Activated T-helper 2 cell treated with anti-CD3 and anti-CD28 coated beads, Interferon-gamma antibody, Interleukin-2, Interleukin-4, amounts not matched to agents 10 μg/mL and 5 μg/mL and 100 μg/mL, durations not matched to agents 14 hours and 24 hours and 36 hours (primary cell): ENCODE measurements around the gene SRRM5. TPM values are rescaled to one million over a fixed set of nuclear protein-coding genes. Genes with fewer than 3 reads are reported as not detected.

Experiments
- DNase-seq: peaks from one replicate; pipeline ENCODE4 v3.0.0; 2021; ENCODE audit warnings: low spot score
- H3K27ac Mint-ChIP-seq: one replicate; pipeline ENCODE4 v1.8.0; 2021; ENCODE audit warnings: mixed read lengths
- H3K27me3 Mint-ChIP-seq: one replicate; pipeline ENCODE4 v1.8.0; 2021; ENCODE audit warnings: low read depth, mixed read lengths
- H3K36me3 Mint-ChIP-seq: one replicate; pipeline ENCODE4 v1.8.0; 2021; ENCODE audit warnings: low read depth, mixed read lengths
- H3K4me1 Mint-ChIP-seq: one replicate; pipeline ENCODE4 v1.8.0; 2021; ENCODE audit warnings: low read depth, mixed read lengths
- H3K4me3 Mint-ChIP-seq: one replicate; pipeline ENCODE4 v1.8.0; 2021; ENCODE audit warnings: low read depth, mild to moderate bottlenecking, moderate library complexity, mixed read lengths
- H3K9me3 Mint-ChIP-seq: one replicate; pipeline ENCODE4 v1.8.0; 2021; ENCODE audit warnings: mixed read lengths
- intact Hi-C: fragments of 100-400 bp; cut with micrococcal nuclease; formaldehyde crosslinking; loops from one replicate; pipeline ENCODE4 v1.15.1; 2023
- total RNA-seq: library from RNA; stranded (reverse); gene quantifications from 2 replicates; pipeline ENCODE4 v1.2.3, GENCODE V29; 2022

Gene SRRM5, protein sequence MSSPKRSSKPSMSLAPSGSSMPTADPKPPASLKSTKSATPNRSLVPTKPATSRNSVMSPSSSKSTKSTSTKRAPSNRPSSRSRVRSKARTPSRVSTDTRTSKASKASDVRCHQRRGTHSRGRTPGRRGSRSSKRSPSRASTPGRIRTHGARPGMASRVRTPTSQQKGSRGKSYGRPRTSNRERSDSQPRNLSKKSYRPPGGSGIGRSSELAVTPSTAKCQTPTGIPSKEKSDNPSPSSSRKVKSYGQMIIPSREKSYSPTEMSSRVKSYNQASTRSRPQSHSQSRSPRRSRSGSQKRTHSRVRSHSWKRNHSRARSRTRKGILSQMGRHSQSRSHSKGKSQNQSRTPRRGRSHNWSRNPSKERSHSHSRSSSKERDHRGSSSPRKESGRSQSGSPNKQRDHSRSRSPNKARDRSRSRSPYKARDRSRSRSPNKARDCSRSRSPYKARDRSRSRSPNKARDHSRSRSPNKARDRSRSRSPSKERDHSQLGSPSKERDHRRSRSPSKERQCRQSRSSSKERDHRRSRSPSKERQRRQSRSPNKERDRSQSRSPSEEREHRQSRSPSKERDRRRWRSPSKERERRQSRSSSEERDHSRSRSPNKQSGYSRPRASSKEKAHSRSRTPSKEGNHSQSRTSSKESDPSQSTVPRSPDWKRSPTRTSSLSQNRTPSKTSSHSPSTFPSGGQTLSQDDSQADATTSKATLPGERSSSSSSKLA
- total RNA-seq: 0.32 and 0.46 TPM in 2 replicates

DNA sequence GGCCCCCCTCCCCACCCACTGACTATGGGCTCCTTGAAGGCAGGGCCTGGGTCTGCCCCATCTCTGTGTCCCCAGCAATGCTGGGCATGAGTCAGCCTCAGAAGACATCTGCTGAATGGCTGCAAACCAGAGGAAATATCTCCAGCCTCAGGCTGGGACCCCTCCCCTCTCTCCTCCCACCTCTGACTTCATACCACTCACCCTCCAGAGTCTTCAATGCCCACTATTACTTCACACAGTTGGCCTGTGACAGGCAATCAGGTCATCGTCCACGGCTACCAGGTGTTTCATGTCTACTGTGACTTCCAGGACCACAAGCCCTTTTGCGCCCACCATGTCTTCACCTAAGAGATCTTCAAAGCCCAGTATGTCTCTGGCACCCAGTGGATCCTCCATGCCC is at the start of gene SRRM5:
Gene SRRM5 (plus strand): TSS at position 301 of the 400 bp plus-strand sequence. CDS start 34 bp downstream, at position 335.
- H3K36me3 Mint-ChIP-seq: no peaks in the 10 kb centered on the region
- no peaks in the 10 kb centered on the region for H3K9me3 Mint-ChIP-seq
- no peak within 1 kb of the TSS for H3K27ac Mint-ChIP-seq
- peaks cover 1% of the 10 kb centered on the region for H3K4me1 Mint-ChIP-seq
- no peak within 1 kb of the TSS for H3K4me3 Mint-ChIP-seq
- intact Hi-C loops: no loop called here
- DNase-seq: no peak
- H3K27me3 Mint-ChIP-seq: no peaks in the 10 kb centered on the region

DNA sequence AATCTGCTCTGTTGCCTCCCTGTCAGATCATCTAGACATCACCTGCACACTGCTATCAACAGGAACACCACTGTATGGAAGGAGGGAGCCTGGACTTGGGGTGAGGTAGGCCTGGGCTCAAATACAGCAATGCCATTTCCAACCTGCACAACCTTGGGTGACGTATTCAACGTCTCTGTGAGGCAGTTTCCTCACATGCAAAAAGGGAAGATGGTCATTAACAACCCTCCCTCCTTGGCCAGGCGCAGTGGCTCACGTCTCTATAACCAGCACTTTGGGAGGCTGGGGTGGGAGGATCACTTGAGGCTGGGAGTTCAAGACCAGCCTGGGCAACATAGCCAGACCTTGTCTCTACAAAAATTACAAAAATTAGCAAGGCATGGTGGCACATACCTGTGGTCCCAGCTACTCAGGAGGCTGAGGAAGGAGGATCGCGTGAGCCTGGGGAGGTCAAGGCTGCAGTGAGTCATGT is 49.6 kb upstream of the SRRM5 start:
- H3K9me3 Mint-ChIP-seq: no peaks in the 10 kb centered on the region
- H3K27ac Mint-ChIP-seq: peak overlapping the region; percentile 66
- peaks cover 32% of the 10 kb centered on the region for H3K4me1 Mint-ChIP-seq
- no peaks in the 10 kb centered on the region for H3K27me3 Mint-ChIP-seq
- H3K4me3 Mint-ChIP-seq: peak overlapping the region; percentile 0
- intact Hi-C loops: no loop called here
- peaks cover 39% of the 10 kb centered on the region for H3K36me3 Mint-ChIP-seq
- no peak for DNase-seq

DNA sequence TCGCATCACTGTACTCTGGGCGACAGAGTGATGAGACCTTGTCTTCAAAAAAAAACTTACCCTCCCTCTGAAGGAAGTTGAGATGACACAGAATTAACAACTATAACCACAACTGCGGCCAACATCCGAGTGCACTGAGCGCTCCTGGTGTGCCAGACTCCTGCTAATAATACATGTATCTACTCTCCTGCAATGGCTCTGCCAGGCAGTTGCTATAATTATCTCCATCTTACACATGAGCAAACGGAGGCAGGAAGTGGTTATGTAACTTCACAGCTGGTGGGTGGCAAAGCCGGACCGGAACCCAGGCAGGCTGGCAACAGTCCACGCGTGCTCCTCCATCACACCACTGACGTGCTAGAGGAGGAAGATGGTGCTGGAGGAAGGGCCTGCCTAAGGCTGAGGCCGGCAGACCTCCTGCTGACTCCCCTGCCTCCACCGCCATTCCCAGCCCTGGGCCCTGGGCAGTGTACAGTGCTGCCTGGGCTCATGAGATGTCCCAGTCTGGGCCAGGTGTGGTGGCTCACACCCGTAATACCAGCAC is 49.1 kb upstream of the SRRM5 start:
- peak overlapping the region; percentile 66 for H3K27ac Mint-ChIP-seq
- intact Hi-C loops: no loop called here

DNA sequence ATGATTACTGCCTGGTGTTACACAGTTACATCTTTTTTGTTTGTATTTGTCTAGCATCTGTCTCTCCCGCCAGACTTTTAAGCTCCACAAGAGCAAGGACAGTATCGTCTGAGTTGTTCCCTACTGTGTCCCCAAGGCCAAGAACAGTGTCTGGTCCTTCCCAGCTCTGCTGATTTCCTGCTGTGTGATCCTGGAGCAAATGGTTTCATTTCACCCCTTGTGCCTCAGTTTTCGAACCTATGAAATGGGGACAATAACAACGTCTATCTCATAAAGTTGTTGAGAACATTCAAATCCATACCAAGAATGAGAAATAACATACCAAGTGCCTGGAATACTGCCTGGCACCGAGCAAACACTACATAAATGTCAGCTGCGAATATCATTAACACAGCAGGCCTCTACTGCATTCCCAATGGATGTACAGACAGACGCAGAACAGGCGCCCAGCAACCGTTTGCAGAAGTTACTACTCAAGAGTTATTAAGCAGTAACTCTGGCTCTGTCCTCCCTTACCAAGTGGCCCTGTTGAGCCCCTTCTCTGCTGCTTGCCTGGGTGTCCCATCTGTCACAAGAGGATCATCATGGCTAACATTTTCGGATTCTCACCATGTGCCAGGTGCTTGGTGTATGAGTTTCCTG is 48.0 kb upstream of the SRRM5 start:
- no peak overlapping the region for H3K4me3 Mint-ChIP-seq
- no peak for DNase-seq
- H3K9me3 Mint-ChIP-seq: no peaks in the 10 kb centered on the region
- H3K27me3 Mint-ChIP-seq: no peaks in the 10 kb centered on the region
- peaks cover 33% of the 10 kb centered on the region for H3K36me3 Mint-ChIP-seq
- intact Hi-C loops: no loop called here
- peak overlapping the region; percentile 66 for H3K27ac Mint-ChIP-seq
- peaks cover 32% of the 10 kb centered on the region for H3K4me1 Mint-ChIP-seq

More for the DNA sequence above, 49.1 kb upstream of the SRRM5 start:
- H3K4me1 Mint-ChIP-seq: peaks cover 32% of the 10 kb centered on the region
- no peaks in the 10 kb centered on the region for H3K27me3 Mint-ChIP-seq
- H3K9me3 Mint-ChIP-seq: no peaks in the 10 kb centered on the region
- H3K4me3 Mint-ChIP-seq: no peak overlapping the region
- DNase-seq: peak; percentile 62
- peaks cover 34% of the 10 kb centered on the region for H3K36me3 Mint-ChIP-seq

DNA sequence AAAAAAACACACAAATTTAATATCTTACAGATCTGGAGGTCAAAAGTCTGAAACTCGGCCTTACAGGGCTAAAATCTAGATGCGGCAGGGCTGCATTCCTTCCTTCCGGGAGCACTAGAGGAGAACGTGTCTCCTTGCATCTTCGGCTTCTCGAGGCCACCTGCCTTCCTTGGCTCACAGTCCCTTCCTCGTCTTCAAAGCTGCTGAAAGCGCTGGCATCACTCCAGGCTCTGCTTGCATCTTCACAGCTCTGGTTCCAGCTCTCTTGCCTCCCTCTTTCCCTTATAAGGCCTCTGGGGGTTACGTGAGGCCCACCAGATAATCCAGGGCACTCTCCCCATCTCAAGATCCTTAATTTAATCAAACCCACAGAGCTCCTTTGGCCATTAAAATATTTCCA is 47.1 kb upstream of the SRRM5 start:
- Mint-ChIP-seq H3K9me3 (no peaks in the 10 kb centered on the region), H3K36me3 (peaks cover 29% of the 10 kb centered on the region), H3K4me3 (no peak overlapping the region), H3K4me1 (peaks cover 32% of the 10 kb centered on the region), H3K27ac (no peak overlapping the region), H3K27me3 (no peaks in the 10 kb centered on the region)
- DNase-seq: no peak
- intact Hi-C loops: no loop called here

DNA sequence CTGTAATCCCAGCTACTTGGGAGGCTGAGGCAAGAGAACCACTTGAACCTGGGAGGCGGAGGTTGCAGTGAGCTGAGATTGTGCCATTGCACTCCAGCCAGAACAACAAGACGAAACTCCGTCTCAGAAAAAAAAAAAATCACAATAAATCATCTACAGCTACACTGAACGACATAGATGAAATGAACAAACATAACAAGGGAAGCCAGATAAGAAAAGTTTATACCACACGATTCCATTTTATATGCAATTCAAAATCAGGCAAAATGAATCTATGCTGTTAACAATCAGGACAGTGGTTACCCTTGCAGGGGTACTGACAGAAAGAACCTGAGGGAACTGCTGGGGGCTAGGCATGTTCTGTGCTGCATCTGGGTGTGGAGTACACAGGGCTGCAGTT is 42.2 kb upstream of the SRRM5 start:
- no peaks in the 10 kb centered on the region for H3K27me3 Mint-ChIP-seq

DNA sequence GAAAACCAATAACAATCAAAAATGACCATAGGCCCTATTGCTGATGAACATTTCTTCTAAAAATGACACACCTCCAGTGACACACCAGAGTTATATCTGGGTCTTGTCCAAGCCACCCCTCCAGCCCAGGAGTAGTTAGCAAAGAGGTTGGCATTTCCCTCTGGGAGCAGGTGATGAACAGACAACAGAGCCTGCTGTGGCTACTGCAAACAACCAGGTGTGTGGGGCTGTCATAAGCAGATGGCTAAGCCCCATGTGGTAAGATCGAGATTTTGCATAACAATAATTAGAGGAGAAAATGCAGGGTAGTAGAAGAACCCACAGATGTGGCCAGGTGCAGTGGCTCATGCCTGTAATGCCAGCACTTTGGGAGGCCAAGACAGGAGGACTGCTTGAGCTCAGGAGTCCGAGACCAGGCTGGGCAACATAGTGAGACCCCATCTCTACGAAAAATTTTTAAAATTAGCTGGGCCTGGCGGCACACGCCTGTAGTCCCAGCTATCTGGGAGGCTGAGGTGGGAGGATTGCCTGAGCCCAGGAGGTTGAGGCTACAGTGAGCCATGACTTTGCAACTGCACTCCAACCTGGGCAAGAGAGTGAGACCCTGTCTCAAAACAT is 41.6 kb upstream of the SRRM5 start:
- no peak for DNase-seq
- peaks cover 11% of the 10 kb centered on the region for H3K4me1 Mint-ChIP-seq
- H3K4me3 Mint-ChIP-seq: no peak overlapping the region
- no peaks in the 10 kb centered on the region for H3K9me3 Mint-ChIP-seq
- H3K27ac Mint-ChIP-seq: no peak overlapping the region
- intact Hi-C loops: no loop called here
- no peaks in the 10 kb centered on the region for H3K27me3 Mint-ChIP-seq
- H3K36me3 Mint-ChIP-seq: peaks cover 7% of the 10 kb centered on the region

More for the DNA sequence above, 42.2 kb upstream of the SRRM5 start:
- peaks cover 4% of the 10 kb centered on the region for H3K36me3 Mint-ChIP-seq
- no peaks in the 10 kb centered on the region for H3K9me3 Mint-ChIP-seq
- intact Hi-C loops: no loop called here
- DNase-seq: no peak
- H3K27ac Mint-ChIP-seq: no peak overlapping the region
- H3K4me3 Mint-ChIP-seq: no peak overlapping the region
- peaks cover 9% of the 10 kb centered on the region for H3K4me1 Mint-ChIP-seq

DNA sequence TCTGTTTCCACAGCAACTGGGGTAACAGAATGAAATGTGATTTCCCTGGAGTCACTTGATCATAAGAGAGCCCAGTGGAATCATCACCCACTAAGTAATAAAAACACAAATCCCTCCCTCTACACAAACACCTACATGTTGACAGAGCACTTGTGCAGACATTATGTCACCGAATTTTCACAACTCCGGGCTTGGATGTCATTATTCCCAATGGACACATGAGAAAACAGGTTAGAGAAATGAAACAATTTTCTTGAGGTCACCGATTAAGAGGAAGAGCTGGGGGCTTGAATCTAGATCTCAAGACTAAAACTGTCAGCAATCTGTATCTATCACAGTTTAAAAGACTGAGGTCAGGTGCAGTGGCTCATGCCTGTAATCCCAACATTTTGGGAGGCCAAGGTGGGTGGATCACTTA is 39.7 kb upstream of the SRRM5 start:
- no peaks in the 10 kb centered on the region for H3K9me3 Mint-ChIP-seq
- intact Hi-C loops: no loop called here
- H3K27me3 Mint-ChIP-seq: no peaks in the 10 kb centered on the region
- H3K36me3 Mint-ChIP-seq: peaks cover 5% of the 10 kb centered on the region
- H3K4me3 Mint-ChIP-seq: no peak overlapping the region
- peaks cover 18% of the 10 kb centered on the region for H3K4me1 Mint-ChIP-seq
- no peak for DNase-seq
- peak overlapping the region; percentile 18 for H3K27ac Mint-ChIP-seq

DNA sequence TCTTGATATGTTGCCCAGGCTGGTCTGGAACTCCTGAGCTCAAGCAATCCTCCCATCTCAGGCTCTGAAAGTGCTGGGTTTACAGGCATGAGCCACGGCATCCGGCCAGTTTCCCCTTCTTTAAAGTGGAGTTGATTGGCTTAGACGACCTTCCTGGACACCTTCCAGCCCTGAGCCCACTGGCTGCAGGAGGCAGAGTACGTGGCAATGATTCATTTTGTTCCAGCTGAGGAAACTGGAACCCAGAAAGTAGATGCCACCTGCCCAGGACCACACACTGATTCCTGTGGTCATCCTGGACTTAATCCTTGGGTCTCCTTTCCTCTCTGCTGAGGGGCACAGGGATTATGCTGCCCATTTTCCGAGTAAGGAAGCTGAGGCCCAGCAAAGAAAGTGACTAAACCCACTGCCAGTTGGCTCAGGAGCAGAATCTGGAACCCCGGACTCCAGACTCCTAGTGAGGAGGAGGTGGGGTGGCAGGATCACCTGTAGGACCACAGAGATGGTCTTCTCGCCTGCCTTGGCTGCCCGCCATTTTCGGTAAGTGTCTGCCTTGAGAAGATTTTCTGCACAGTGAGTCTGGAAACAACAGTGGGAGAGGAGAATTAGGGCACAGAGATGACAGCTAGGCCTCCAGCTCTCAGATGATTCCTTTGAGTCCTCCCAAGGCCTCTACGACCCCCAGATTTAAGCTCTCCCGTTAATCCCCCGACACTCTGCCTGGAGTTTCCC is 37.3 kb upstream of the SRRM5 start:
- H3K36me3 Mint-ChIP-seq: peaks cover 5% of the 10 kb centered on the region
- DNase-seq: no peak
- H3K9me3 Mint-ChIP-seq: no peaks in the 10 kb centered on the region
- peak overlapping the region; percentile 97 for H3K4me3 Mint-ChIP-seq
- no peaks in the 10 kb centered on the region for H3K27me3 Mint-ChIP-seq
- peaks cover 23% of the 10 kb centered on the region for H3K4me1 Mint-ChIP-seq
- H3K27ac Mint-ChIP-seq: peak overlapping the region; percentile 90
- intact Hi-C loops: loop anchor here (1.0 to 5.0 kb wide), 3 partner anchors 22 to 112 kb away; partner anchors contain the start of genes IRGQ, ZNF428 and ZNF576

DNA sequence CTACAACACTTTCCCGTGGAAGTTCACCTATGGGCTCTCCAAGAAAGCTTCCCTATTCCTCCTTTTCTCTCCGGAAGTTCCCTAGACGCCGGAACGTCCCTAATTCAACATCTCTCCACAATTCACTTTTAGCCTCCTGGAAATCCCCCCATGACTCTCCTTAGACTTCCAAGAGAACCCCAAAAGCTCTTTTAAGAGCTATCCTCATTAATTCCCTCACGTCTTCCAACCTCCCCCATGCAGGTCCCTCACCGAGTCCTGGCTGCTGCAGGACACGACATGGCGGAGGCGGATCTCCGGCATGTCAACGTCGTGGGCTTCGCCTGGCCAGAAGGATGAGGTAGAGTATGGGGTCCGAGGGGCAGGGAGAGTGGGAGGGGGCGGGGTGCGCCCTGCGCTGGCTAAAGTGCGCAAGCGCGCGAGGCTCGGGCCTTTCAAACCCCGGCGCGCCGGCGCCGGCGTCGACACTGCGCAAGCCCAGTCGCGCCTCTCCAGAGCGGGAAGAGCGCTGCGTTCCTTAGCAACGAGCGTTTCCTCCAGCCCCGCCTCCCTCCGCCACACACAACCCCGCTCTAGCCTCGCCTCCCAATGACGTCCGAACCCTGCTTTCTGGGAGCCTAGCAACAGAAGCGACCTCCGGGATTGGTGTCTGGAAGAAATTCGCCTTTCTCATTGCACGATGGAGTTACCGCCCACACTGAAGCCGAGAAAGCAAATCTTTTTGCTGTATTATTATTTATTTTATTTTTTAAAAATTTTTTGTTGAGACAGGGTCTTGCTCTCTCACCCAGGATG is 36.5 kb upstream of the SRRM5 start, which contains the start of the genes PINLYP and XRCC1:
Gene PINLYP (plus strand): TSS at position 646 of the 795 bp plus-strand sequence. CDS start 1,391 bp downstream, outside the sequence.
Gene XRCC1 (minus strand): TSS at position 372 of the 795 bp plus-strand sequence. CDS start 69 bp downstream, at position 303.
- peak within 1 kb of the TSS; percentile 90 for H3K27ac Mint-ChIP-seq
- intact Hi-C loops: loop anchor here (1.0 to 5.0 kb wide), 3 partner anchors 21 to 113 kb away; partner anchors contain the start of genes IRGQ, ZNF428 and ZNF576

More for the DNA sequence above, 36.5 kb upstream of the SRRM5 start, which contains the start of the genes PINLYP and XRCC1:
- Mint-ChIP-seq H3K4me1 (peaks cover 28% of the 10 kb centered on the region), H3K27me3 (no peaks in the 10 kb centered on the region), H3K36me3 (peaks cover 5% of the 10 kb centered on the region), H3K4me3 (peak within 1 kb of the TSS; percentile 97), H3K9me3 (no peaks in the 10 kb centered on the region)
- DNase-seq: peak; percentile 95
